HepG2 (cell line): ENCODE results near the gene MRPL27. TPM values are rescaled to one million over a fixed set of nuclear protein-coding genes. Genes with fewer than 3 reads are reported as not detected.
A peak's percentile ranks its signal among the peaks of the same experiment; 100 is the strongest.
"Not testable (repeated sequence)": the region's sequence is repeated elsewhere in the genome, so short reads cannot be mapped to it uniquely, and the experiment has no call there.

ENCODE experiments used
- ATAC-seq: fragments of 200-7000 bp; cut with Tn5 transposase; 3 replicates; pipeline ENCODE4 v1.9.1; 2020; ENCODE audit warnings: mild to moderate bottlenecking, moderate library complexity
- BruUV-seq: library from RNA; stranded (reverse); fragments of 400-500 nt; replicated peaks from 2 replicates; lab custom pipeline; 2021; lab: Mats Ljungman, UMichigan
- CTCF ChIA-PET: fragments of 300-600 bp; formaldehyde crosslinking; extraction: SDS; loops from one replicate; lab custom pipeline; 2021; ENCODE audit warnings: low total read pairs, inconsistent platforms, low intra/inter-chr PET ratio; lab: Yijun Ruan, JAX
- POLR2A ChIA-PET: fragments of 350-600 bp; sonication (Branson Sonifier 250); formaldehyde crosslinking; loops from one replicate; lab custom pipeline; 2020; ENCODE audit warnings: antibody characterized with exemption, inconsistent platforms; lab: Yijun Ruan, JAX
- DNase-seq: peaks from one replicate; pipeline ENCODE4 v3.0.0-alpha.2; 2015; ENCODE audit warnings: low spot score
- FAIRE-seq: peaks from 3 replicates; lab custom pipeline; 2011; peaks lifted over from hg19 to GRCh38; lab: Jason Lieb, UNC
- H2AFZ ChIP-seq: one replicate; pipeline ENCODE4 v1.6.1; 2011; ENCODE audit warnings: low read length, inconsistent platforms
- H3K27ac ChIP-seq: fragments of 300-600 bp; 3 replicates; pipeline ENCODE4 v1.8.0; 2011; ENCODE audit warnings: mixed run types, mild to moderate bottlenecking, mixed read lengths, low read length, inconsistent platforms; ENCODE audit not compliant: insufficient read depth; ENCODE audit errors: extremely low read length
- H3K27me3 ChIP-seq, 2 experiments: fragments of 200-600 bp in 1 of 2; 2 replicates in 1 of 2; 3 replicates in 1 of 2; pipeline versions ENCODE4 v1.6.0 to v1.8.0; 2011; ENCODE audit warnings: low read length in 2 of 2, mild to moderate bottlenecking in 2 of 2, moderate library complexity in 2 of 2, inconsistent platforms in 1 of 2; ENCODE audit not compliant: insufficient read depth in 2 of 2, control insufficient read depth in 1 of 2
- H3K36me3 ChIP-seq, 2 experiments: fragments of 200-600 bp in 1 of 2; replicated peaks in 1 of 2; 2 replicates in 1 of 2; 3 replicates in 1 of 2; pipeline versions ENCODE4 v1.5.1 to v1.8.0; 2011; ENCODE audit warnings: low read length in 2 of 2, inconsistent platforms in 1 of 2; ENCODE audit not compliant: insufficient read depth in 2 of 2, control insufficient read depth in 1 of 2
- H3K4me1 ChIP-seq: 2 replicates; pipeline ENCODE4 v1.5.1; 2012; ENCODE audit warnings: low read length, inconsistent platforms; ENCODE audit not compliant: insufficient read depth
- H3K4me2 ChIP-seq: 2 replicates; pipeline ENCODE4 v1.6.0; 2011; ENCODE audit warnings: low read depth, low read length, inconsistent platforms
- H3K4me3 ChIP-seq, 3 experiments: fragments of 200-600 bp in 1 of 3; sonication (generic), shearing (Covaris generic) in 1 of 3; replicated peaks in 1 of 3; 2 replicates each; pipeline ENCODE4 v1.5.1; 2011 to 2016; ENCODE audit warnings: low read length in 3 of 3, inconsistent platforms in 2 of 3, low read depth in 2 of 3, mild to moderate bottlenecking in 2 of 3, control low read depth in 1 of 3, mixed read lengths in 1 of 3; ENCODE audit not compliant: insufficient read depth in 1 of 3
- H3K79me2 ChIP-seq: one replicate; pipeline ENCODE4 v1.6.1; 2011; ENCODE audit warnings: low read length, inconsistent platforms; ENCODE audit not compliant: insufficient read depth
- H3K9ac ChIP-seq: 2 replicates; pipeline ENCODE4 v1.6.0; 2011; ENCODE audit warnings: mild to moderate bottlenecking, low read depth, low read length, inconsistent platforms; ENCODE audit not compliant: insufficient read depth
- H3K9me3 ChIP-seq: 2 replicates; pipeline ENCODE4 v1.5.1; 2012; ENCODE audit warnings: mild to moderate bottlenecking, low read length
- H4K20me1 ChIP-seq: 2 replicates; pipeline ENCODE4 v1.6.0; 2011; ENCODE audit warnings: inconsistent platforms, mild to moderate bottlenecking, low read length, moderate library complexity; ENCODE audit not compliant: insufficient read depth
- WGBS: methylation state at CpG from one replicate; pipeline ENCODE4 v1.1.6; 2017; ENCODE audit warnings: low lambda C conversion rate; 5-methylcytosine and 5-hydroxymethylcytosine counted together
- in situ Hi-C: cut with HindIII; loops from 2 replicates; pipeline ENCODE4 v1.10.0; 2017; ENCODE audit warnings: low pct_unique_long_range_greater_than_20kb; ENCODE audit not compliant: extremely low pct_ligation_motif_present
- intact Hi-C: fragments of 100-400 bp; cut with micrococcal nuclease; formaldehyde crosslinking; loops from one replicate; pipeline ENCODE4 v1.10.0; 2022; ENCODE audit not compliant: unreplicated experiment
- polyA plus RNA-seq, 8 experiments: library from polyadenylated mRNA; depleted of rRNA in 3 of 8; stranded (reverse) in 7 of 8; unstranded in 1 of 8; fragments of >200 nt; fragmentation: Illumina TruSeq in 4 of 8; extraction: Trizol in 4 of 8; gene quantifications; 2 replicates each; pipeline versions ENCODE4 v1.2.1 to v1.2.3, GENCODE V29; 2011 to 2016; ENCODE audit warnings: low read depth in 4 of 8, missing spikeins in 1 of 8, mixed read lengths in 1 of 8; ENCODE audit not compliant: insufficient read depth in 1 of 8
- total RNA-seq, 5 experiments: library from RNA; depleted of rRNA; stranded (reverse); fragments of >200 nt; fragmentation: Illumina TruSeq; extraction: Trizol; gene quantifications; 2 replicates each; pipeline ENCODE4 v1.2.3, GENCODE V29; 2016; ENCODE audit warnings: low read depth in 1 of 5
- TF ChIP-seq, protein P1 (sequence below): sonication (generic); formaldehyde crosslinking; IDR thresholded peaks from 2 replicates; pipeline ENCODE4 v1.4.0; 2020; ENCODE audit warnings: missing genetic modification reagents, low read depth, mild to moderate bottlenecking, borderline replicate concordance
- TF ChIP-seq, protein P2 (sequence below): sonication (generic); formaldehyde crosslinking; IDR thresholded peaks from 2 replicates; pipeline ENCODE4 v1.4.0; 2020; ENCODE audit warnings: mild to moderate bottlenecking, missing genetic modification reagents

Gene MRPL27
- total and polyA plus RNA-seq, 2 of the 13 experiments (the other 11 are each of a cell fraction or from before 2014, with no cell fraction given): 137 to 217 TPM

DNA sequence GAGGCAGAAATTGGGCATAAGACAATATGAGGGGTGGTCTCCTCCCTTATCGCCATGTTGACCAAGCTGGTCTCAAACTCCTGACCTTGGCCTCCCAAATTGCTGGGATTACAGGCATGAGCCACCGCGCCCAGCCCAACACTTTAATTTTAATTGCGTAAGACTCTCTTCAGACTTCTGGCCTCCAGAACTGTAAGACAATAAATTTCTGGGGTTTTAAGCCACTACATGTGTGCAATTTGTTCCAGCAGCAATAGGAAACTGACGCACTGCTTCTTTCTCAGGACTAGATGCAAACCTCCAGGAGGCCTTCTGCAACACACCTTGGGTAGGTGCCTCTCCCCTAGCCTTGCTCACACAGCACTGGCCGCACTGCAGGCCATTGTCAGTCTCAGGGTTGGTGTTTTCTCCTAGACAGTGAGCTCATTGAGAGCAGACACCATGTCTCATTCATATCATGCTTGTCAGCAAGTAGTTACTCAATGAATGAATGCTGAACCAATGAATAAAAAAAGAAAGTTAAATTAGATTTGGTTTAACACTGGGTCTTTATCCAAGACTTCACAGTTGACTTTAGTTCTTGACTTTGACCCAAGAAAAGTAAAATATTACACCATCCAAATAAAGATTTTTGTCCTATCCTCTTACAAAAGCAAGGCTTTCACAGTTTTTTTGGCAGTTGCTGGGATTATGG, 47.6 kb upstream of the MRPL27 start (continued):
- TF ChIP-seq, protein P1, sequence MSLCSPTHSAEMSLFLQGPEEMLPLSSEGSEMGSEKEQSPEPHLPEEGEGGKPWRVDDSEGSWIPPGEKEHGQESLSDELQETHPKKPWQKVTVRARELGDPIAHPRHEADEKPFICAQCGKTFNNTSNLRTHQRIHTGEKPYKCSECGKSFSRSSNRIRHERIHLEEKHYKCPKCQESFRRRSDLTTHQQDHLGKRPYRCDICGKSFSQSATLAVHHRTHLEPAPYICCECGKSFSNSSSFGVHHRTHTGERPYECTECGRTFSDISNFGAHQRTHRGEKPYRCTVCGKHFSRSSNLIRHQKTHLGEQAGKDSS: no peak
- TF ChIP-seq, protein P2, sequence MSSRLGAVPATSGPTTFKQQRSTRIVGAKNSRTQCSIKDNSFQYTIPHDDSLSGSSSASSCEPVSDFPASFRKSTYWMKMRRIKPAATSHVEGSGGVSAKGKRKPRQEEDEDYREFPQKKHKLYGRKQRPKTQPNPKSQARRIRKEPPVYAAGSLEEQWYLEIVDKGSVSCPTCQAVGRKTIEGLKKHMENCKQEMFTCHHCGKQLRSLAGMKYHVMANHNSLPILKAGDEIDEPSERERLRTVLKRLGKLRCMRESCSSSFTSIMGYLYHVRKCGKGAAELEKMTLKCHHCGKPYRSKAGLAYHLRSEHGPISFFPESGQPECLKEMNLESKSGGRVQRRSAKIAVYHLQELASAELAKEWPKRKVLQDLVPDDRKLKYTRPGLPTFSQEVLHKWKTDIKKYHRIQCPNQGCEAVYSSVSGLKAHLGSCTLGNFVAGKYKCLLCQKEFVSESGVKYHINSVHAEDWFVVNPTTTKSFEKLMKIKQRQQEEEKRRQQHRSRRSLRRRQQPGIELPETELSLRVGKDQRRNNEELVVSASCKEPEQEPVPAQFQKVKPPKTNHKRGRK (CRISPR knock-in tag): 0 out of 2 replicates have a peak, but pooled peaks have one; percentile 15

DNA sequence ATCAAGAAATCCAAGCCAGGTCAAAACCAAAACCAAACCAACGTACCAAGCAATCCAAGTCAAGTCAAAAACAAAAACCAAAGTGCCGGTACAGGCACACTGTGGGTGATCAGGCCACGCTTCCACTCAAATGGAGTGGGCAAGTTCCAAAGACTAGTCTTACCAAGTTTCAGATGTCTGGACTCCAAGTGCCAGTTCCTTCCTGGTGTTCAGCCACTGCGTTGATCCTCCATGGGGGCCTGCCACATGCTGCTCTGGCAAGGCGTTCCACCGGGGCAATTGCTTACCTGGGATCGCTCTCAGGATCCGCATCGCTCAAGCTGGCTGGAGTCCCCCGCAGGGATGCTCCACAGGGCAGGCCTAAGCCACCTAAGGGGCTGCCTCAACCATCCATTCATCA, 46.6 kb upstream of the MRPL27 start:
- H3K27me3 ChIP-seq, H3K36me3 ChIP-seq, intact Hi-C loops, CTCF ChIA-PET, H3K27ac ChIP-seq, DNase-seq, H2AFZ ChIP-seq, in situ Hi-C loops, H3K4me3 ChIP-seq, H3K9ac ChIP-seq, ATAC-seq, H3K79me2 ChIP-seq, H4K20me1 ChIP-seq, H3K4me2 ChIP-seq, FAIRE-seq, H3K9me3 ChIP-seq, BruUV-seq: not testable (repeated sequence)
- peaks cover 45% of the 10 kb centered on the region for H3K4me1 ChIP-seq
- POLR2A ChIA-PET: interaction anchor here (3.6 kb wide), 1 partner anchor 22 kb away, joined by 29 read pairs; the partner anchor contains the start of gene LRRC59
- 92% methylated on average over 8 of the region's 10 CpGs for WGBS
